Fibroblast of pulmonary artery (primary cell): Measurements from ENCODE around the gene MINAR2.

ENCODE experiments used
- DNase-seq: peaks from one replicate; pipeline ENCODE4 v3.0.0-alpha.2; 2010; ENCODE audit warnings: low read depth
- H3K4me3 ChIP-seq: replicated peaks from 2 replicates; pipeline ENCODE4 v1.5.1; 2011; ENCODE audit warnings: low read depth, mild to moderate bottlenecking, control low read depth, low read length, moderate library complexity
- TF ChIP-seq, protein P1 (sequence below): IDR thresholded peaks from 2 replicates; pipeline ENCODE4 v1.5.1; 2011; ENCODE audit warnings: mild to moderate bottlenecking, control low read depth, low read length, inconsistent platforms; ENCODE audit errors: missing control alignments

Gene MINAR2

GRCh38 chr5:129748913-129749880, 1.3 kb downstream of the MINAR2 start:
- DNase-seq = no peak
- H3K4me3 ChIP-seq = no peak overlapping the region
- TF ChIP-seq, protein P1, sequence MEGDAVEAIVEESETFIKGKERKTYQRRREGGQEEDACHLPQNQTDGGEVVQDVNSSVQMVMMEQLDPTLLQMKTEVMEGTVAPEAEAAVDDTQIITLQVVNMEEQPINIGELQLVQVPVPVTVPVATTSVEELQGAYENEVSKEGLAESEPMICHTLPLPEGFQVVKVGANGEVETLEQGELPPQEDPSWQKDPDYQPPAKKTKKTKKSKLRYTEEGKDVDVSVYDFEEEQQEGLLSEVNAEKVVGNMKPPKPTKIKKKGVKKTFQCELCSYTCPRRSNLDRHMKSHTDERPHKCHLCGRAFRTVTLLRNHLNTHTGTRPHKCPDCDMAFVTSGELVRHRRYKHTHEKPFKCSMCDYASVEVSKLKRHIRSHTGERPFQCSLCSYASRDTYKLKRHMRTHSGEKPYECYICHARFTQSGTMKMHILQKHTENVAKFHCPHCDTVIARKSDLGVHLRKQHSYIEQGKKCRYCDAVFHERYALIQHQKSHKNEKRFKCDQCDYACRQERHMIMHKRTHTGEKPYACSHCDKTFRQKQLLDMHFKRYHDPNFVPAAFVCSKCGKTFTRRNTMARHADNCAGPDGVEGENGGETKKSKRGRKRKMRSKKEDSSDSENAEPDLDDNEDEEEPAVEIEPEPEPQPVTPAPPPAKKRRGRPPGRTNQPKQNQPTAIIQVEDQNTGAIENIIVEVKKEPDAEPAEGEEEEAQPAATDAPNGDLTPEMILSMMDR = no peak

- TF ChIP-seq, protein P1 = no peak
- peak; percentile 9 for DNase-seq
- H3K4me3 ChIP-seq = no peak overlapping the region
These were observed 12.9 kb downstream of the MINAR2 start for GRCh38 chr5:129760636-129761325.

GRCh38 chr5:129763651-129764050, 15.8 kb downstream of the MINAR2 start:
- H3K4me3 ChIP-seq = no peak overlapping the region
- TF ChIP-seq, protein P1 = no peak
- DNase-seq = no peak

DNA sequence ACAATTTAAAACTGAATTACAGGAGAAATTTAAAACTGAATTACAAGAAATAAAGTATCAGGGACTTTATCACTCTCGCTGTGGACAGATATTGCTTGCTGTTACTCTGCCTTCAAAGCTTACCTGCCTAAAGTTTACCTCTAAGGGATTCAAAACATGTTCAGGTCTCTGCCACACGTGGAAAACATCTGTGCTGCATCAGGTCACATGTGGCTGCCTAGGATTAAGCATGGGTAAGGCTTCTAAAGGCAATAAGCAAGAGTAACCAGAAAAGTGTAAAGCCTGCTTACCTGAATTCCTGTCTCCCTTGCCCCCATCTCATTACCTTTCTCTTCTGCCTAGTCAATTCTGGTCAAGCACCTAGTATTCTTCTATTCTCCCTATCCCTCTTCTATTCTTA, 18.9 kb downstream of the MINAR2 start:
- no peak for DNase-seq
- TF ChIP-seq, protein P1 = no peak
- no peak overlapping the region for H3K4me3 ChIP-seq

DNA sequence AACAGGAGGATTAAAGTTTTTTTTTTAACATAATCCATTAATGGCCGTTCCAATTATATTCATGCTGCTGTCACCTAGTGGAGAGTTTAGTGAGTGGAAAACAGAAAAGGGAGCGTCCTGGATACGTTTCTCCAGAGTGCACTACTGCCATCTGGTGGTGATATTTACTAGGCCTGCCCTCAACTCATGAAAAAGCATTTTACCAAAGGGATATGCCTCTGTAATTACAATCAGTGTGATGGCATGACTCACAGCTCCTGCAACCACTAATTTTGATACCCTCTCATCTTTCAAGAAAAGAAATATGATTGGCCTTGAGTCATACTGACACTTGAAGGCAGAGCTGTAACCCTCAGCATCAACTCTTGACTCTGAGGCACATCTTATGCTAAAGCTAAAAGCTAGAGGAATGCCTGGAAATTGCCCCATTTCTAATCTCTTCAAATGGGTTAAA, 20.1 kb downstream of the MINAR2 start:
- peak; percentile 95 for DNase-seq
- H3K4me3 ChIP-seq = no peak overlapping the region
- TF ChIP-seq, protein P1 = no peak

DNA sequence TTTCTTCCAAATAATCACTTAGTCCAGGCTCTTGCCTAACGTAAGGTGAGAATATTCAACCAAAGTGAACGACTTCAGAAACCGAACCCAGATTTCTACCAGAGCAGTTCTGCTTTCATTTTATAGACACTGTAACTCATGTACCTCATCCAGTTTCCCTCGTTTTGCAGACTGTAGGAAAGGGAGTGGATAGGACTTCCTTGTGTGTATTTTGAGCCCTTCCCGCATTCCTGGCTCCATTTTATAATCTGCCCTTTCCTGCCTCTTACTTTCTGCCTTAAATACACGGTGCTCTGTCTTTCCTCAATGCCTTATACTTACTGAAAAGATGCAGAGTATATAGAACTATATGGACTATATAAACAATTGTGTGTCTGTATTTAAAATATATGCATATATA, 20.8 kb downstream of the MINAR2 start:
- no peak overlapping the region for H3K4me3 ChIP-seq
- no peak for DNase-seq
- TF ChIP-seq, protein P1 = no peak
